ENCODE results near the gene GLDC. TPM values are rescaled to one million over a fixed set of nuclear protein-coding genes. Genes with fewer than 3 reads are reported as not detected.

The GLDC gene
- total RNA-seq = 100 to 1,000 TPM in 1 of 2 donors, 10 to 100 TPM in 1; 55.9 to 102 TPM
- polyA plus RNA-seq = 10 to 100 TPM; 26.7 to 62.8 TPM

DNA sequence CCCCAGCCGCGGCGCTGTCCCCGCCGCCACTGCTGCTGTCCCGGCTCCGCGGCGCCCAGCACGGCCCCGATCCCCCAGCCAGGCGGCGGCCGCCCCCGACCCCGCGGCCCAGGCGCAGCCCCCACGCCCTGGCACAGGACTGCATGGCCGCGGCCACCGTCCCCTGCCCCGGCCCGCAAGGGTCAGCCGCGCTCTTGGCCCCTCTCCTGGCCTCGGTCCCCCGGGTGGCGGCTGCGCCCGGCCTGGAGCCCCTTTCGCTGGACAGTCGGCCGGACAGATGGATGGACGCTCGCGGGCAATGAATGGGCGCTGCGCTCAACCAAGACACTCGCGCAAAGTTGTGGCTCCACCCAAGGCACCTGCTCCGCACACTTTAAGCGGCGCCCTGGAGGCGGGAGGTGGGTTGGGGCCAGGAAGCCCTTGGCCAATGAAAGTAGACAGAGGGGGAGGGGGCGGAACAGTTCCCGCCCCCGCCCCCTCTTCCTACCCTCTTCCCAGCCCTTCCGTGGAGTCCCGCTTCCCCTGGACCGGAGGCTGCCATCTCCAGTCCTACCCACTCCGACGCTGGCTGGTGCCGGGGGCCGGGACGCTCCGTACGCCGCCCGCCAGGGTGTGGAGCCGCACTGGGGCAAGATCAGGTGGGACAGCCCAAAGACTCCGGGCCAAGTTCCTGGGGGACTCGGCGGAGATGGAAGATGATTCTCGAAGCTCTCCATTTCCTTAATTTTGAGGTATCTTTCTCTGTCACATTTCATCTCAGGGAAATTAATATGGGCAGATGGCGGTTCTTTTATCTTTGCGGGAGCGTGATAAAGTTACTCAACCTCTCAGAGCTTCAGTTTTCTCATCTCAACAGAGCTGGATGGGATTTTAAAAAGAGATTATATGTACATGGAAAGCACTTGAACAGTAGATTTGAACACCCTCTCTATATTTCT, at the start of gene GLDC:
TSS of gene GLDC (minus strand) at position 375 of the 938 bp plus-strand sequence. CDS start at position 145, 230 bp downstream.
- TF ChIP-seq HNF4G (IDR thresholded peaks at IDR 0.05) (no peak), RAD21 (IDR thresholded peaks at IDR 0.05) (peak; percentile 26 to 31), EGR1 (IDR thresholded peaks at IDR 0.05; ENCODE audit: low read depth in 2 of 2) (peak; percentile 88 to 89), HNF4A (conservative IDR thresholded peaks at IDR 0.05) (peak; percentile 33 to 45), GABPA (IDR thresholded peaks at IDR 0.05 in 1 of 2, conservative IDR thresholded peaks at IDR 0.05 in 1 of 2) (peak in 1 of 2 donors; percentile 44), FOXA2 (IDR thresholded peaks at IDR 0.05) (no peak), SP1 (IDR thresholded peaks at IDR 0.05) (peak; percentile 59), RXRA (IDR thresholded peaks at IDR 0.05) (peak; percentile 42 to 55), TAF1 (conservative IDR thresholded peaks at IDR 0.05) (peak; percentile 90), YY1 (IDR thresholded peaks at IDR 0.05) (peak; percentile 83), JUND (IDR thresholded peaks at IDR 0.05) (no peak), NR2F2 (IDR thresholded peaks at IDR 0.05) (no peak), FOXA1 (IDR thresholded peaks at IDR 0.05) (no peak)
- TF ChIP-seq, protein P1, sequence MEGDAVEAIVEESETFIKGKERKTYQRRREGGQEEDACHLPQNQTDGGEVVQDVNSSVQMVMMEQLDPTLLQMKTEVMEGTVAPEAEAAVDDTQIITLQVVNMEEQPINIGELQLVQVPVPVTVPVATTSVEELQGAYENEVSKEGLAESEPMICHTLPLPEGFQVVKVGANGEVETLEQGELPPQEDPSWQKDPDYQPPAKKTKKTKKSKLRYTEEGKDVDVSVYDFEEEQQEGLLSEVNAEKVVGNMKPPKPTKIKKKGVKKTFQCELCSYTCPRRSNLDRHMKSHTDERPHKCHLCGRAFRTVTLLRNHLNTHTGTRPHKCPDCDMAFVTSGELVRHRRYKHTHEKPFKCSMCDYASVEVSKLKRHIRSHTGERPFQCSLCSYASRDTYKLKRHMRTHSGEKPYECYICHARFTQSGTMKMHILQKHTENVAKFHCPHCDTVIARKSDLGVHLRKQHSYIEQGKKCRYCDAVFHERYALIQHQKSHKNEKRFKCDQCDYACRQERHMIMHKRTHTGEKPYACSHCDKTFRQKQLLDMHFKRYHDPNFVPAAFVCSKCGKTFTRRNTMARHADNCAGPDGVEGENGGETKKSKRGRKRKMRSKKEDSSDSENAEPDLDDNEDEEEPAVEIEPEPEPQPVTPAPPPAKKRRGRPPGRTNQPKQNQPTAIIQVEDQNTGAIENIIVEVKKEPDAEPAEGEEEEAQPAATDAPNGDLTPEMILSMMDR (IDR thresholded peaks at IDR 0.05; ENCODE audit: low read depth, low read length, missing input control) = no peak
- TF ChIP-seq, protein P2, sequence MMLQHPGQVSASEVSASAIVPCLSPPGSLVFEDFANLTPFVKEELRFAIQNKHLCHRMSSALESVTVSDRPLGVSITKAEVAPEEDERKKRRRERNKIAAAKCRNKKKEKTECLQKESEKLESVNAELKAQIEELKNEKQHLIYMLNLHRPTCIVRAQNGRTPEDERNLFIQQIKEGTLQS (IDR thresholded peaks at IDR 0.05) = no peak
- TF ChIP-seq, protein P3, sequence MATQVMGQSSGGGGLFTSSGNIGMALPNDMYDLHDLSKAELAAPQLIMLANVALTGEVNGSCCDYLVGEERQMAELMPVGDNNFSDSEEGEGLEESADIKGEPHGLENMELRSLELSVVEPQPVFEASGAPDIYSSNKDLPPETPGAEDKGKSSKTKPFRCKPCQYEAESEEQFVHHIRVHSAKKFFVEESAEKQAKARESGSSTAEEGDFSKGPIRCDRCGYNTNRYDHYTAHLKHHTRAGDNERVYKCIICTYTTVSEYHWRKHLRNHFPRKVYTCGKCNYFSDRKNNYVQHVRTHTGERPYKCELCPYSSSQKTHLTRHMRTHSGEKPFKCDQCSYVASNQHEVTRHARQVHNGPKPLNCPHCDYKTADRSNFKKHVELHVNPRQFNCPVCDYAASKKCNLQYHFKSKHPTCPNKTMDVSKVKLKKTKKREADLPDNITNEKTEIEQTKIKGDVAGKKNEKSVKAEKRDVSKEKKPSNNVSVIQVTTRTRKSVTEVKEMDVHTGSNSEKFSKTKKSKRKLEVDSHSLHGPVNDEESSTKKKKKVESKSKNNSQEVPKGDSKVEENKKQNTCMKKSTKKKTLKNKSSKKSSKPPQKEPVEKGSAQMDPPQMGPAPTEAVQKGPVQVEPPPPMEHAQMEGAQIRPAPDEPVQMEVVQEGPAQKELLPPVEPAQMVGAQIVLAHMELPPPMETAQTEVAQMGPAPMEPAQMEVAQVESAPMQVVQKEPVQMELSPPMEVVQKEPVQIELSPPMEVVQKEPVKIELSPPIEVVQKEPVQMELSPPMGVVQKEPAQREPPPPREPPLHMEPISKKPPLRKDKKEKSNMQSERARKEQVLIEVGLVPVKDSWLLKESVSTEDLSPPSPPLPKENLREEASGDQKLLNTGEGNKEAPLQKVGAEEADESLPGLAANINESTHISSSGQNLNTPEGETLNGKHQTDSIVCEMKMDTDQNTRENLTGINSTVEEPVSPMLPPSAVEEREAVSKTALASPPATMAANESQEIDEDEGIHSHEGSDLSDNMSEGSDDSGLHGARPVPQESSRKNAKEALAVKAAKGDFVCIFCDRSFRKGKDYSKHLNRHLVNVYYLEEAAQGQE (IDR thresholded peaks at IDR 0.05) = peak; percentile 94
- TF ChIP-seq, protein P4, sequence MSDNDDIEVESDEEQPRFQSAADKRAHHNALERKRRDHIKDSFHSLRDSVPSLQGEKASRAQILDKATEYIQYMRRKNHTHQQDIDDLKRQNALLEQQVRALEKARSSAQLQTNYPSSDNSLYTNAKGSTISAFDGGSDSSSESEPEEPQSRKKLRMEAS (IDR thresholded peaks at IDR 0.05) = peak; percentile 77
- TF ChIP-seq, protein P5, sequence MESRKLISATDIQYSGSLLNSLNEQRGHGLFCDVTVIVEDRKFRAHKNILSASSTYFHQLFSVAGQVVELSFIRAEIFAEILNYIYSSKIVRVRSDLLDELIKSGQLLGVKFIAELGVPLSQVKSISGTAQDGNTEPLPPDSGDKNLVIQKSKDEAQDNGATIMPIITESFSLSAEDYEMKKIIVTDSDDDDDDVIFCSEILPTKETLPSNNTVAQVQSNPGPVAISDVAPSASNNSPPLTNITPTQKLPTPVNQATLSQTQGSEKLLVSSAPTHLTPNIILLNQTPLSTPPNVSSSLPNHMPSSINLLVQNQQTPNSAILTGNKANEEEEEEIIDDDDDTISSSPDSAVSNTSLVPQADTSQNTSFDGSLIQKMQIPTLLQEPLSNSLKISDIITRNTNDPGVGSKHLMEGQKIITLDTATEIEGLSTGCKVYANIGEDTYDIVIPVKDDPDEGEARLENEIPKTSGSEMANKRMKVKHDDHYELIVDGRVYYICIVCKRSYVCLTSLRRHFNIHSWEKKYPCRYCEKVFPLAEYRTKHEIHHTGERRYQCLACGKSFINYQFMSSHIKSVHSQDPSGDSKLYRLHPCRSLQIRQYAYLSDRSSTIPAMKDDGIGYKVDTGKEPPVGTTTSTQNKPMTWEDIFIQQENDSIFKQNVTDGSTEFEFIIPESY (IDR thresholded peaks at IDR 0.05) = peak; percentile 58
- 2% methylated on average over 68 of the region's 68 CpGs for WGBS
- Histone ChIP-seq H3K27ac (ENCODE audit: low read depth in 1 of 2, low read length in 2 of 2) (peak within 1 kb of the TSS; percentile 70 to 86), H3K9ac (ENCODE audit: low read depth in 1 of 2, low read length in 2 of 2) (peak within 1 kb of the TSS; percentile 83 to 93), H3K36me3 (ENCODE audit: control insufficient read depth in 4 of 4, insufficient read depth in 3 of 4, low read depth in 1 of 4, low read length in 3 of 4) (peaks cover 0 to 3% (median 0%) of the 10 kb centered on the region in 4 donors), H3K27me3 (ENCODE audit: control insufficient read depth in 4 of 4, insufficient read depth in 4 of 4, low read length in 3 of 4) (no peaks in the 10 kb centered on the region), H3K4me3 (ENCODE audit: low read depth in 1 of 3, low read length in 3 of 3) (peak within 1 kb of the TSS; percentile 85 to 89 (median 87)), H3K4me1 (ENCODE audit: control insufficient read depth in 4 of 4, insufficient read depth in 4 of 4, low read length in 3 of 4) (peaks cover 8 to 27% (median 21%) of the 10 kb centered on the region in 4 donors), H3K9me3 (ENCODE audit: control insufficient read depth in 4 of 4, low read length in 3 of 4) (no peaks in the 10 kb centered on the region)
- peak; percentile 78 for DNase-seq (ENCODE audit: low spot score)

All from liver (tissue), 9 donors.